GM12878 (cell line): Measurements from ENCODE around the gene MRPL46. TPM values are rescaled to one million over a fixed set of nuclear protein-coding genes. Genes with fewer than 3 reads are reported as not detected.

Source experiments
- ATAC-seq: fragments of 200-7000 bp; cut with Tn5 transposase; 3 replicates; pipeline ENCODE4 v1.9.1; 2020; ENCODE audit warnings: mild to moderate bottlenecking, moderate library complexity
- BruUV-seq: library from RNA; stranded (reverse); fragments of 400-500 nt; replicated peaks from 2 replicates; lab custom pipeline; 2021; lab: Mats Ljungman, UMichigan
- CTCF ChIA-PET: fragments of 300-600 bp; sonication (Branson Sonifier 250); formaldehyde crosslinking; extraction: SDS; loops from one replicate; lab custom pipeline; 2021; ENCODE audit warnings: inconsistent platforms; lab: Yijun Ruan, JAX
- POLR2A ChIA-PET: fragments of 350-600 bp; formaldehyde crosslinking; extraction: SDS; loops from one replicate; lab custom pipeline; 2021; ENCODE audit warnings: inconsistent platforms; lab: Charles Lee
- RAD21 ChIA-PET: fragments of 300-600 bp; sonication (Branson Sonifier 250); formaldehyde crosslinking; loops from one replicate; lab custom pipeline; 2023; ENCODE audit warnings: antibody characterized with exemption; ENCODE audit not compliant: unreplicated experiment; lab: Charles Lee
- SMC1A ChIA-PET: fragments of 300-600 bp; sonication (Branson Sonifier 250); formaldehyde crosslinking; loops from one replicate; lab custom pipeline; 2023; ENCODE audit not compliant: unreplicated experiment, uncharacterized antibody; lab: Charles Lee
- DNase-seq: peaks from one replicate; pipeline ENCODE4 v3.0.0-alpha.2; 2011; ENCODE audit warnings: low read depth, low spot score
- FAIRE-seq: peaks from 3 replicates; lab custom pipeline; 2011; peaks lifted over from hg19 to GRCh38; lab: Jason Lieb, UNC
- H2AFZ ChIP-seq: 2 replicates; pipeline ENCODE4 v1.6.0; 2011; ENCODE audit warnings: low read depth, low read length, control low read depth; ENCODE audit not compliant: control insufficient read depth
- H3K27ac ChIP-seq: 2 replicates; pipeline ENCODE4 v1.5.1; 2011; ENCODE audit warnings: control low read depth; ENCODE audit not compliant: control insufficient read depth, insufficient read depth
- H3K27me3 ChIP-seq, 2 experiments: replicated peaks in 1 of 2; 2 replicates each; pipeline versions ENCODE4 v1.6.0 to v1.6.1; 2011; ENCODE audit warnings: low read length in 1 of 2; ENCODE audit not compliant: control insufficient read depth in 2 of 2, insufficient read depth in 2 of 2
- H3K36me3 ChIP-seq, 2 experiments: 2 replicates each; pipeline ENCODE4 v1.5.1; 2011; ENCODE audit warnings: low read length in 1 of 2; ENCODE audit not compliant: control insufficient read depth in 2 of 2, insufficient read depth in 2 of 2
- H3K4me1 ChIP-seq: 2 replicates; pipeline ENCODE4 v1.6.1; 2011; ENCODE audit warnings: mild to moderate bottlenecking, low read length, moderate library complexity, mixed read lengths; ENCODE audit not compliant: control insufficient read depth, insufficient read depth
- H3K4me2 ChIP-seq: 2 replicates; pipeline ENCODE4 v1.6.0; 2011; ENCODE audit warnings: control low read depth; ENCODE audit not compliant: control insufficient read depth, insufficient read depth
- H3K4me3 ChIP-seq: fragments of 200-600 bp; sonication (generic); 2 replicates; pipeline ENCODE4 v1.5.1; 2016
- H3K79me2 ChIP-seq: 2 replicates; pipeline ENCODE4 v1.6.0; 2011; ENCODE audit warnings: low read length; ENCODE audit not compliant: control insufficient read depth, insufficient read depth
- H3K9ac ChIP-seq: 2 replicates; pipeline ENCODE4 v1.8.0; 2011; ENCODE audit warnings: low read length, control low read depth, mixed read lengths; ENCODE audit not compliant: control insufficient read depth, insufficient read depth
- H3K9me3 ChIP-seq: replicated peaks from 3 replicates; pipeline ENCODE4 v1.5.1; 2011; ENCODE audit warnings: mild to moderate bottlenecking, low read length; ENCODE audit not compliant: control insufficient read depth, insufficient read depth
- H4K20me1 ChIP-seq: 2 replicates; pipeline ENCODE4 v1.6.0; 2011; ENCODE audit not compliant: control insufficient read depth, insufficient read depth
- HDAC2 ChIP-seq: fragments of 200-600 bp; sonication (generic); IDR thresholded peaks from 2 replicates; pipeline ENCODE4 v1.6.1; 2017
- MYB ChIP-seq: fragments of 150-350 bp; IDR thresholded peaks from 2 replicates; pipeline ENCODE4 v1.6.1; 2014; ENCODE audit warnings: mild to moderate bottlenecking, low read depth, low read length, borderline replicate concordance
- WGBS: methylation state at CpG from one replicate; pipeline ENCODE4 v1.1.6; 2016; ENCODE audit warnings: low lambda C conversion rate; ENCODE audit not compliant: insufficient replicate concordance, insufficient coverage; ENCODE audit errors: missing lambda C conversion rate; 5-methylcytosine and 5-hydroxymethylcytosine counted together
- in situ Hi-C: fragments of 300-500 bp; cut with MboI; formaldehyde crosslinking; loops from 9 replicates; pipeline ENCODE4 v1.14.3; 2018; ENCODE audit warnings: mixed read lengths
- intact Hi-C: fragments of 100-400 bp; cut with micrococcal nuclease; formaldehyde crosslinking; loops from one replicate; pipeline ENCODE4 v1.14.2; 2022; ENCODE audit not compliant: unreplicated experiment
- polyA plus RNA-seq, 11 experiments: library from polyadenylated mRNA; depleted of rRNA in 4 of 11; unstranded in 6 of 11; stranded (reverse) in 5 of 11; fragments of >200 nt; fragmentation: Nextera tagmentation in 4 of 11; fragmentation: Illumina TruSeq in 1 of 11; extraction: Ambion mirVana in 4 of 11; extraction: Trizol in 1 of 11; gene quantifications; 1 replicate in 1 of 11; 2 replicates in 10 of 11; pipeline versions ENCODE4 v1.2.1 to v1.2.3, GENCODE V29; 2011 to 2016; ENCODE audit warnings: inconsistent platforms in 2 of 11, missing spikeins in 2 of 11, low read depth in 1 of 11
- total RNA-seq, 4 experiments: library from RNA; depleted of rRNA in 3 of 4; stranded (reverse); fragments of >200 nt in 3 of 4; fragmentation: Illumina TruSeq in 1 of 4; extraction: Trizol in 1 of 4; gene quantifications; 2 replicates each; pipeline versions ENCODE4 v1.2.1 to v1.2.3, GENCODE V29; 2013 to 2021
- TF ChIP-seq, protein P1 (sequence below): fragments of 450-650 bp; IDR thresholded peaks from 2 replicates; pipeline ENCODE4 v1.6.1; 2017; ENCODE audit warnings: mild to moderate bottlenecking, moderate library complexity
- TF ChIP-seq, protein P2 (sequence below): fragments of 450-650 bp; IDR thresholded peaks from 2 replicates; pipeline ENCODE4 v1.6.1; 2017; ENCODE audit warnings: antibody characterized with exemption, mild to moderate bottlenecking, moderate library complexity
- TF ChIP-seq, protein P3 (sequence below): fragments of 450-650 bp; IDR thresholded peaks from 2 replicates; pipeline ENCODE4 v1.6.1; 2017; ENCODE audit warnings: mild to moderate bottlenecking

MRPL46 gene
- total and polyA plus RNA-seq, 10 of the 15 experiments (the other 5 are each of a cell fraction or from before 2014, with no cell fraction given) = 37.4 to 96.7 (median 52.9) TPM

DNA sequence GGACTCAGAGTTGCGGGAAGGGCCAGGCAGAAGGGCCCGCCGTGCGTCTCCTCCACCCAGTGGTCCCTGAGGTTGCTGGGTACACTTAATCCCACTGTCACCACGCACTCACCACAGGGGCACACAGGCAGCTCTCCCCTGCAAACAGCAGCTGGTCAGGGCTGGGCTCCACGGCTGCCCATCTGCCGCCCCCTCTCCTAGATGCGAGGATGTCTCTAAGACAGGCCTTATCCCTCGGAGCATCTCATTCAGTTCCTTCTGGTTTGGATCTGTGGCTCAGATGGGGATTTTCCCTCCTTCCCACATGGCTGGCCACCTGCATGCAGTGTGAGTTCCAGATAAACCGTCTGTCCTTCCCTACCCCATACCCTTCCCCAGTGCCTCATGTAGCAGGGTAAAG is 26.7 kb upstream of the MRPL46 start:
- POLR2A ChIA-PET = no interaction called here
- BruUV-seq = no TSS peak
- CTCF ChIA-PET = interaction anchor here (1.2 kb wide), 1 partner anchor 25 kb away, joined by 3 read pairs; no protein-coding TSS in a partner anchor

More for the DNA sequence above, 26.7 kb upstream of the MRPL46 start:
- WGBS = 77% methylated on average over 10 of the region's 10 CpGs
- Histone ChIP-seq H3K36me3 (no peaks in the 10 kb centered on the region), H3K4me3 (no peak overlapping the region), H3K4me1 (no peaks in the 10 kb centered on the region), H3K79me2 (no peaks in the 10 kb centered on the region)
- TF ChIP-seq, protein P1, sequence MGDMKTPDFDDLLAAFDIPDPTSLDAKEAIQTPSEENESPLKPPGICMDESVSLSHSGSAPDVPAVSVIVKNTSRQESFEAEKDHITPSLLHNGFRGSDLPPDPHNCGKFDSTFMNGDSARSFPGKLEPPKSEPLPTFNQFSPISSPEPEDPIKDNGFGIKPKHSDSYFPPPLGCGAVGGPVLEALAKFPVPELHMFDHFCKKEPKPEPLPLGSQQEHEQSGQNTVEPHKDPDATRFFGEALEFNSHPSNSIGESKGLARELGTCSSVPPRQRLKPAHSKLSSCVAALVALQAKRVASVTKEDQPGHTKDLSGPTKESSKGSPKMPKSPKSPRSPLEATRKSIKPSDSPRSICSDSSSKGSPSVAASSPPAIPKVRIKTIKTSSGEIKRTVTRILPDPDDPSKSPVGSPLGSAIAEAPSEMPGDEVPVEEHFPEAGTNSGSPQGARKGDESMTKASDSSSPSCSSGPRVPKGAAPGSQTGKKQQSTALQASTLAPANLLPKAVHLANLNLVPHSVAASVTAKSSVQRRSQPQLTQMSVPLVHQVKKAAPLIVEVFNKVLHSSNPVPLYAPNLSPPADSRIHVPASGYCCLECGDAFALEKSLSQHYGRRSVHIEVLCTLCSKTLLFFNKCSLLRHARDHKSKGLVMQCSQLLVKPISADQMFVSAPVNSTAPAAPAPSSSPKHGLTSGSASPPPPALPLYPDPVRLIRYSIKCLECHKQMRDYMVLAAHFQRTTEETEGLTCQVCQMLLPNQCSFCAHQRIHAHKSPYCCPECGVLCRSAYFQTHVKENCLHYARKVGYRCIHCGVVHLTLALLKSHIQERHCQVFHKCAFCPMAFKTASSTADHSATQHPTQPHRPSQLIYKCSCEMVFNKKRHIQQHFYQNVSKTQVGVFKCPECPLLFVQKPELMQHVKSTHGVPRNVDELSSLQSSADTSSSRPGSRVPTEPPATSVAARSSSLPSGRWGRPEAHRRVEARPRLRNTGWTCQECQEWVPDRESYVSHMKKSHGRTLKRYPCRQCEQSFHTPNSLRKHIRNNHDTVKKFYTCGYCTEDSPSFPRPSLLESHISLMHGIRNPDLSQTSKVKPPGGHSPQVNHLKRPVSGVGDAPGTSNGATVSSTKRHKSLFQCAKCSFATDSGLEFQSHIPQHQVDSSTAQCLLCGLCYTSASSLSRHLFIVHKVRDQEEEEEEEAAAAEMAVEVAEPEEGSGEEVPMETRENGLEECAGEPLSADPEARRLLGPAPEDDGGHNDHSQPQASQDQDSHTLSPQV = no peak
- TF ChIP-seq MYB (no peak), HDAC2 (no peak)
- TF ChIP-seq, protein P2, sequence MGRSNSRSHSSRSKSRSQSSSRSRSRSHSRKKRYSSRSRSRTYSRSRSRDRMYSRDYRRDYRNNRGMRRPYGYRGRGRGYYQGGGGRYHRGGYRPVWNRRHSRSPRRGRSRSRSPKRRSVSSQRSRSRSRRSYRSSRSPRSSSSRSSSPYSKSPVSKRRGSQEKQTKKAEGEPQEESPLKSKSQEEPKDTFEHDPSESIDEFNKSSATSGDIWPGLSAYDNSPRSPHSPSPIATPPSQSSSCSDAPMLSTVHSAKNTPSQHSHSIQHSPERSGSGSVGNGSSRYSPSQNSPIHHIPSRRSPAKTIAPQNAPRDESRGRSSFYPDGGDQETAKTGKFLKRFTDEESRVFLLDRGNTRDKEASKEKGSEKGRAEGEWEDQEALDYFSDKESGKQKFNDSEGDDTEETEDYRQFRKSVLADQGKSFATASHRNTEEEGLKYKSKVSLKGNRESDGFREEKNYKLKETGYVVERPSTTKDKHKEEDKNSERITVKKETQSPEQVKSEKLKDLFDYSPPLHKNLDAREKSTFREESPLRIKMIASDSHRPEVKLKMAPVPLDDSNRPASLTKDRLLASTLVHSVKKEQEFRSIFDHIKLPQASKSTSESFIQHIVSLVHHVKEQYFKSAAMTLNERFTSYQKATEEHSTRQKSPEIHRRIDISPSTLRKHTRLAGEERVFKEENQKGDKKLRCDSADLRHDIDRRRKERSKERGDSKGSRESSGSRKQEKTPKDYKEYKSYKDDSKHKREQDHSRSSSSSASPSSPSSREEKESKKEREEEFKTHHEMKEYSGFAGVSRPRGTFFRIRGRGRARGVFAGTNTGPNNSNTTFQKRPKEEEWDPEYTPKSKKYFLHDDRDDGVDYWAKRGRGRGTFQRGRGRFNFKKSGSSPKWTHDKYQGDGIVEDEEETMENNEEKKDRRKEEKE = no peak
- TF ChIP-seq, protein P3, sequence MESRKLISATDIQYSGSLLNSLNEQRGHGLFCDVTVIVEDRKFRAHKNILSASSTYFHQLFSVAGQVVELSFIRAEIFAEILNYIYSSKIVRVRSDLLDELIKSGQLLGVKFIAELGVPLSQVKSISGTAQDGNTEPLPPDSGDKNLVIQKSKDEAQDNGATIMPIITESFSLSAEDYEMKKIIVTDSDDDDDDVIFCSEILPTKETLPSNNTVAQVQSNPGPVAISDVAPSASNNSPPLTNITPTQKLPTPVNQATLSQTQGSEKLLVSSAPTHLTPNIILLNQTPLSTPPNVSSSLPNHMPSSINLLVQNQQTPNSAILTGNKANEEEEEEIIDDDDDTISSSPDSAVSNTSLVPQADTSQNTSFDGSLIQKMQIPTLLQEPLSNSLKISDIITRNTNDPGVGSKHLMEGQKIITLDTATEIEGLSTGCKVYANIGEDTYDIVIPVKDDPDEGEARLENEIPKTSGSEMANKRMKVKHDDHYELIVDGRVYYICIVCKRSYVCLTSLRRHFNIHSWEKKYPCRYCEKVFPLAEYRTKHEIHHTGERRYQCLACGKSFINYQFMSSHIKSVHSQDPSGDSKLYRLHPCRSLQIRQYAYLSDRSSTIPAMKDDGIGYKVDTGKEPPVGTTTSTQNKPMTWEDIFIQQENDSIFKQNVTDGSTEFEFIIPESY = no peak
- TF ChIP-seq, all 136 proteins: peak for 0
- in situ Hi-C loops (no loop called here), intact Hi-C loops (no loop called here)
- ATAC-seq = no peak
- Histone ChIP-seq H3K27me3 (no peaks in the 10 kb centered on the region), H3K27ac (no peak overlapping the region), H3K9ac (no peak overlapping the region), H4K20me1 (no peaks in the 10 kb centered on the region), H3K4me2 (no peak overlapping the region), H2AFZ (no peak overlapping the region), H3K9me3 (no peaks in the 10 kb centered on the region)
- SMC1A ChIA-PET = interaction anchor here (0.6 kb wide), 1 partner anchor 298 kb away, joined by 3 read pairs; no protein-coding TSS in a partner anchor
- no peak for DNase-seq
- FAIRE-seq = no peak
- RAD21 ChIA-PET = no interaction called here
